GM10248 (cell line): ENCODE results near the gene CDCA3.
"Not testable (repeated sequence)": the region's sequence is repeated elsewhere in the genome, so short reads cannot be mapped to it uniquely, and the experiment has no call there.

Source experiments
- CTCF ChIA-PET: fragments of 300-600 bp; sonication (Branson Sonifier 250); formaldehyde crosslinking; extraction: SDS; loops from one replicate; lab custom pipeline; 2021; ENCODE audit warnings: antibody characterized with exemption; lab: Yijun Ruan, JAX
- POLR2A ChIA-PET: fragments of 350-650 bp; sonication (Branson Sonifier 250); formaldehyde crosslinking; extraction: SDS; loops from one replicate; lab custom pipeline; 2020; ENCODE audit warnings: antibody characterized with exemption; lab: Yijun Ruan, JAX
- DNase-seq: peaks from one replicate; pipeline ENCODE4 v3.0.0; 2012; ENCODE audit errors: extremely low spot score
- CTCF ChIP-seq: IDR thresholded peaks from 2 replicates; pipeline ENCODE4 v1.5.1; 2012; ENCODE audit warnings: mild to moderate bottlenecking, low read depth; ENCODE audit errors: extremely low read depth, missing control alignments, control extremely low read depth

CDCA3 gene

GRCh38 chr12:6866920-6867412 is 15.9 kb upstream of the CDCA3 start:
- ChIA-PET POLR2A (interaction anchor here (0.5 to 3.0 kb wide), 44 partner anchors 8 to 531 kb away, joined by 3 to 89 read pairs (median 4); partner anchors contain the start of genes C12orf57, CDCA3, COPS7A and ENO2), CTCF (interaction anchor here (0.7 to 11.3 kb wide), 7 partner anchors 13 to 98 kb away, joined by 3 to 130 read pairs (median 9); partner anchors contain the start of genes CDCA3 and USP5)
- TF ChIP-seq CTCF: no peak
- DNase-seq: no peak

- no peak for DNase-seq
- ChIA-PET POLR2A (interaction anchor here (0.5 to 2.7 kb wide), 21 partner anchors 7 to 205 kb away, joined by 3 to 89 read pairs (median 6); partner anchors contain the start of genes C12orf57, CDCA3, COPS7A and PTMS), CTCF (interaction anchor here (1.1 to 11.3 kb wide), 5 partner anchors 13 to 99 kb away, joined by 3 to 130 read pairs (median 11); partner anchors contain the start of genes CDCA3 and USP5)
- no peak for TF ChIP-seq CTCF
Observed at GRCh38 chr12:6866163-6866919, 15.3 kb upstream of the CDCA3 start.

- CTCF ChIA-PET: interaction anchor here (0.7 to 11.3 kb wide), 5 partner anchors 12 to 80 kb away, joined by 3 to 130 read pairs (median 3); partner anchors contain the start of genes CDCA3 and USP5
- POLR2A ChIA-PET, DNase-seq: not testable (repeated sequence)
Observed at GRCh38 chr12:6865307-6865706, 14.2 kb upstream of the CDCA3 start.

GRCh38 chr12:6863586-6864321 is 12.7 kb upstream of the CDCA3 start:
- CTCF ChIA-PET: interaction anchor here (11.3 kb wide), 1 partner anchor 10 kb away, joined by 130 read pairs; the partner anchor contains the start of genes CDCA3 and USP5
- POLR2A ChIA-PET: no interaction called here
- TF ChIP-seq CTCF: no peak
- DNase-seq: no peak

GRCh38 chr12:6863033-6863432 is 11.9 kb upstream of the CDCA3 start:
- CTCF ChIA-PET: interaction anchor here (0.6 to 11.3 kb wide), 2 partner anchors 10 to 19 kb away, joined by 3 to 130 read pairs; partner anchors contain the start of genes CDCA3 and USP5

GRCh38 chr12:6861391-6861790 is 10.3 kb upstream of the CDCA3 start:
- CTCF ChIA-PET: interaction anchor here (2.1 to 3.2 kb wide), 3 partner anchors 8 to 10 kb away, joined by 6 to 12 read pairs (median 11); partner anchors contain the start of genes CDCA3 and SPSB2
- DNase-seq: no peak
- POLR2A ChIA-PET: interaction anchor here (0.8 kb wide), 1 partner anchor 10 kb away, joined by 6 read pairs; the partner anchor contains the start of genes CDCA3 and USP5
- no peak for TF ChIP-seq CTCF

More at GRCh38 chr12:6863033-6863432, 11.9 kb upstream of the CDCA3 start:
- no peak for TF ChIP-seq CTCF
- POLR2A ChIA-PET: interaction anchor here (0.6 kb wide), 1 partner anchor 12 kb away, joined by 3 read pairs; the partner anchor contains the start of gene CDCA3
- no peak for DNase-seq
